OCI-LY1 (cell line): ENCODE data around the gene MBNL1.

Experiments used
- H2AFZ ChIP-seq: fragments of 200-600 bp; sonication (generic), shearing (Covaris generic); 2 replicates; pipeline ENCODE4 v1.6.0; 2014; ENCODE audit warnings: antibody characterized with exemption, mild to moderate bottlenecking, low read length
- H3F3A ChIP-seq: fragments of 200-600 bp; sonication (generic), shearing (Covaris generic); 2 replicates; pipeline ENCODE4 v1.6.0; 2014; ENCODE audit warnings: mild to moderate bottlenecking, antibody characterized with exemption, low read length, moderate library complexity; ENCODE audit not compliant: insufficient read depth
- H3K27ac ChIP-seq: fragments of 200-600 bp; sonication (generic); 2 replicates; pipeline ENCODE4 v1.5.1; 2014; ENCODE audit warnings: low read length, mixed run types, mild to moderate bottlenecking, low read depth; ENCODE audit not compliant: poor library complexity, severe bottlenecking
- H3K27me3 ChIP-seq: fragments of 200-600 bp; sonication (generic); 2 replicates; pipeline ENCODE4 v1.6.0; 2014; ENCODE audit warnings: antibody characterized with exemption, mild to moderate bottlenecking, low read length, moderate library complexity; ENCODE audit not compliant: insufficient read depth
- H3K36me3 ChIP-seq: fragments of 200-600 bp; sonication (generic); 2 replicates; pipeline ENCODE4 v1.6.1; 2014; ENCODE audit warnings: mild to moderate bottlenecking, antibody characterized with exemption, low read length, moderate library complexity, mixed read lengths; ENCODE audit not compliant: insufficient read depth
- H3K4me1 ChIP-seq: fragments of 200-600 bp; sonication (generic); 2 replicates; pipeline ENCODE4 v1.5.1; 2014; ENCODE audit warnings: mild to moderate bottlenecking, low read length, moderate library complexity; ENCODE audit not compliant: insufficient read depth, severe bottlenecking
- H3K4me2 ChIP-seq: fragments of 200-600 bp; sonication (generic), shearing (Covaris generic); 2 replicates; pipeline ENCODE4 v1.6.1; 2014; ENCODE audit warnings: low read length
- H3K4me3 ChIP-seq: fragments of 200-600 bp; sonication (generic); 2 replicates; pipeline ENCODE4 v1.5.1; 2014; ENCODE audit warnings: low read length, low read depth, mild to moderate bottlenecking, mixed read lengths; ENCODE audit not compliant: poor library complexity, severe bottlenecking
- H3K79me2 ChIP-seq: fragments of 200-600 bp; shearing (Covaris generic); 2 replicates; pipeline ENCODE4 v1.6.1; 2016; ENCODE audit warnings: mixed run types, low read length, mixed read lengths; ENCODE audit not compliant: insufficient read depth
- H3K9ac ChIP-seq: fragments of 200-600 bp; sonication (generic), shearing (Covaris generic); 2 replicates; pipeline ENCODE4 v1.6.1; 2014; ENCODE audit warnings: mild to moderate bottlenecking, low read length, mixed read lengths
- H3K9me2 ChIP-seq: fragments of 200-600 bp; sonication (generic), shearing (Covaris generic); 2 replicates; pipeline ENCODE4 v1.6.1; 2014; ENCODE audit warnings: low read depth, mild to moderate bottlenecking, low read length, mixed read lengths
- H3K9me3 ChIP-seq: fragments of 200-600 bp; shearing (Covaris generic); 2 replicates; pipeline ENCODE4 v1.6.1; 2014; ENCODE audit warnings: low read length, mixed read lengths
- H4K20me1 ChIP-seq: fragments of 200-600 bp; sonication (generic), shearing (Covaris generic); 2 replicates; pipeline ENCODE4 v1.6.0; 2016; ENCODE audit warnings: mild to moderate bottlenecking, low read length; ENCODE audit not compliant: insufficient read depth
- EZH2 ChIP-seq: fragments of 200-600 bp; sonication (generic), shearing (Covaris generic); IDR thresholded peaks from 2 replicates; pipeline ENCODE4 v1.8.0; 2017; ENCODE audit warnings: borderline replicate concordance, mixed run types, mild to moderate bottlenecking, antibody characterized with exemption, low read length, moderate library complexity, mixed read lengths
- TF ChIP-seq, protein P1 (sequence below): fragments of 200-600 bp; sonication (generic), shearing (Covaris generic); IDR thresholded peaks from 2 replicates; pipeline ENCODE4 v1.5.1; 2017; ENCODE audit warnings: mild to moderate bottlenecking, antibody characterized with exemption, low read length, moderate library complexity, mixed read lengths

Gene MBNL1

DNA sequence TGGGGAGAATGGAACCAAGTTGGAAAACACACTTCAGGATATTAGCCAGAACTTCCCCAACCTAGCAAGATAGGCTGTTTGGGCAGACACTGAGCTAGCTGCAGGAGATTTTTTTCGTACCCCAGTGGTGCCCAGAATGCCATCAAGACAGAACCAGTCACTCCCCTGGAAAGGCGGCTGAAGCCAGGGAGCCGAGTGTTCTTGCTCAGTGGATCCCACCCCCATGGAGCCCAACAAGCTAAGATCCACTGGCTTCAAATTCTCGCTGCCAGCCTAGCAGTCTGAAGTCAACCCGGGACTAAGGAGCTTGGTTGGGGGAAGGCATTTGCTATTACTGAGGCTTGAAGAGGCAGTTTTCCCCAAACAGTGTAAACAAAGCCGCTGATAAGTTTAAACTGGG lies 152.4 kb downstream of the MBNL1 start:
- Histone ChIP-seq H3K79me2 (peaks cover 8% of the 10 kb centered on the region; the same call in 1 of the 2 replicates), H4K20me1 (no peaks in the 10 kb centered on the region), H3F3A (no peaks in the 10 kb centered on the region), H3K4me2 (no peak overlapping the region), H3K4me1 (no peaks in the 10 kb centered on the region), H3K9me2 (no peaks in the 10 kb centered on the region), H3K9ac (no peak overlapping the region), H3K36me3 (peaks cover 71% of the 10 kb centered on the region), H3K9me3 (no peaks in the 10 kb centered on the region; the same call in 1 of the 2 replicates), H3K27me3 (no peaks in the 10 kb centered on the region), H3K4me3 (no peak overlapping the region), H3K27ac (no peak overlapping the region), H2AFZ (no peak overlapping the region)
- TF ChIP-seq, protein P1, sequence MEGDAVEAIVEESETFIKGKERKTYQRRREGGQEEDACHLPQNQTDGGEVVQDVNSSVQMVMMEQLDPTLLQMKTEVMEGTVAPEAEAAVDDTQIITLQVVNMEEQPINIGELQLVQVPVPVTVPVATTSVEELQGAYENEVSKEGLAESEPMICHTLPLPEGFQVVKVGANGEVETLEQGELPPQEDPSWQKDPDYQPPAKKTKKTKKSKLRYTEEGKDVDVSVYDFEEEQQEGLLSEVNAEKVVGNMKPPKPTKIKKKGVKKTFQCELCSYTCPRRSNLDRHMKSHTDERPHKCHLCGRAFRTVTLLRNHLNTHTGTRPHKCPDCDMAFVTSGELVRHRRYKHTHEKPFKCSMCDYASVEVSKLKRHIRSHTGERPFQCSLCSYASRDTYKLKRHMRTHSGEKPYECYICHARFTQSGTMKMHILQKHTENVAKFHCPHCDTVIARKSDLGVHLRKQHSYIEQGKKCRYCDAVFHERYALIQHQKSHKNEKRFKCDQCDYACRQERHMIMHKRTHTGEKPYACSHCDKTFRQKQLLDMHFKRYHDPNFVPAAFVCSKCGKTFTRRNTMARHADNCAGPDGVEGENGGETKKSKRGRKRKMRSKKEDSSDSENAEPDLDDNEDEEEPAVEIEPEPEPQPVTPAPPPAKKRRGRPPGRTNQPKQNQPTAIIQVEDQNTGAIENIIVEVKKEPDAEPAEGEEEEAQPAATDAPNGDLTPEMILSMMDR = no peak
- no peak for TF ChIP-seq EZH2

DNA sequence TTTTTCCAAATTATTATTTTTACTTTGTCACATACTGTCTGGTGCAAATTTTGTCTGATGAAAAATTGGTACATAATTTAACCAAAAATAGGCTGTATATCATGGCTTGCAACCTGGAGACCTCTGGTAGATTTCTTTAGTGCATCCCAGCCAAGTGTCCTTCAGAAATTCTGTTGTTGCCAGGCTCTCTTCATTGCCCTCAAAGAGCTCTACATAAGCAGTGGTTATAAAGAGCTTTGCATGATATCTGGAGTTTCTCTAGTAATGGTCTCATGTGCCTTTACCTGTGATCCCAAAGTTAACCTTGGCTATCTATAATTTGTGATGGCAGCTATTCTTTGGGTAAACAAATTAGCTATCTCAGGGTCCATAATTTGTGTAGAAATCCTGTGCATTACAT lies 157.7 kb downstream of the MBNL1 start:
- H3K4me3 ChIP-seq = no peak overlapping the region
- H4K20me1 ChIP-seq = peaks cover 13% of the 10 kb centered on the region
- no peak overlapping the region for H3K27ac ChIP-seq
- no peak overlapping the region for H3K9ac ChIP-seq
- H3K27me3 ChIP-seq = no peaks in the 10 kb centered on the region
- no peaks in the 10 kb centered on the region for H3K9me2 ChIP-seq
- H3K4me1 ChIP-seq = no peaks in the 10 kb centered on the region
- H3K4me2 ChIP-seq = no peak overlapping the region
- no peak for TF ChIP-seq EZH2
- TF ChIP-seq, protein P1 = no peak
- H3K9me3 ChIP-seq = no peaks in the 10 kb centered on the region
- peaks cover 67% of the 10 kb centered on the region for H3K36me3 ChIP-seq
- peaks cover 45% of the 10 kb centered on the region for H3K79me2 ChIP-seq
- H2AFZ ChIP-seq = no peak overlapping the region
- H3F3A ChIP-seq = peaks cover 13% of the 10 kb centered on the region

DNA sequence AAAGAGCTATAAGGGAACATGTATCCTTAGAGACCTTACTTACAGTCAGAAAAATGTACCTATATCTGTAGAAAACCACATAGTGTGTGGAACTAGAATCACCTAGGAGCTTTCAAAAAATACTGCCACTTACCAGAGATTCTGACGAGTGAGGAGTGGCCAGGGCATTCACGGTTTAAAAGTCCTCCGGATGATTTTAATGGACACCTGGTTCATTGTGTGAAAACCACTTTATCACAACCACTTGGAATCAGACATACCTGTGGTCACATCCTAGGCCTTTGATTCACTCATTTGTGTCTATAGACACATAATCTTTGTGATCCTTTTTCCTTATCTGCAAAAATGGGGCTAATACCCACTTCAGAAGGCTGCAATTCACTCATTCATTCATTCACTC lies 159.8 kb downstream of the MBNL1 start:
- Histone ChIP-seq H3K79me2 (peaks cover 64% of the 10 kb centered on the region), H3K36me3 (peaks cover 75% of the 10 kb centered on the region), H3K27ac (no peak overlapping the region)

More for the DNA sequence above, 159.8 kb downstream of the MBNL1 start:
- Histone ChIP-seq H4K20me1 (peaks cover 13% of the 10 kb centered on the region), H3K4me1 (no peaks in the 10 kb centered on the region), H3F3A (peaks cover 13% of the 10 kb centered on the region), H2AFZ (no peak overlapping the region), H3K9me2 (no peaks in the 10 kb centered on the region), H3K9me3 (peaks cover 4% of the 10 kb centered on the region; the same call in 1 of the 2 replicates), H3K9ac (no peak overlapping the region), H3K4me3 (no peak overlapping the region), H3K4me2 (no peak overlapping the region), H3K27me3 (no peaks in the 10 kb centered on the region)
- TF ChIP-seq, protein P1 = no peak
- no peak for TF ChIP-seq EZH2
